22Rv1 (cell line): ENCODE data around the gene VSX2.
A peak's percentile ranks its signal among the peaks of the same experiment; 100 is the strongest.

Experiments
- H3K27ac ChIP-seq: fragments of 450-650 bp; 2 replicates; pipeline ENCODE4 v1.5.1; 2017
- ZFX ChIP-seq: fragments of 450-650 bp; IDR thresholded peaks from 2 replicates; pipeline ENCODE4 v1.6.1; 2017; ENCODE audit warnings: antibody characterized with exemption, borderline replicate concordance
- TF ChIP-seq, protein P1 (sequence below): fragments of 450-650 bp; IDR thresholded peaks from 2 replicates; pipeline ENCODE4 v1.5.1; 2017; ENCODE audit warnings: mild to moderate bottlenecking

Gene VSX2

GRCh38 chr14:74275241-74275841, 36.1 kb downstream of the VSX2 start:
- TF ChIP-seq, protein P1, sequence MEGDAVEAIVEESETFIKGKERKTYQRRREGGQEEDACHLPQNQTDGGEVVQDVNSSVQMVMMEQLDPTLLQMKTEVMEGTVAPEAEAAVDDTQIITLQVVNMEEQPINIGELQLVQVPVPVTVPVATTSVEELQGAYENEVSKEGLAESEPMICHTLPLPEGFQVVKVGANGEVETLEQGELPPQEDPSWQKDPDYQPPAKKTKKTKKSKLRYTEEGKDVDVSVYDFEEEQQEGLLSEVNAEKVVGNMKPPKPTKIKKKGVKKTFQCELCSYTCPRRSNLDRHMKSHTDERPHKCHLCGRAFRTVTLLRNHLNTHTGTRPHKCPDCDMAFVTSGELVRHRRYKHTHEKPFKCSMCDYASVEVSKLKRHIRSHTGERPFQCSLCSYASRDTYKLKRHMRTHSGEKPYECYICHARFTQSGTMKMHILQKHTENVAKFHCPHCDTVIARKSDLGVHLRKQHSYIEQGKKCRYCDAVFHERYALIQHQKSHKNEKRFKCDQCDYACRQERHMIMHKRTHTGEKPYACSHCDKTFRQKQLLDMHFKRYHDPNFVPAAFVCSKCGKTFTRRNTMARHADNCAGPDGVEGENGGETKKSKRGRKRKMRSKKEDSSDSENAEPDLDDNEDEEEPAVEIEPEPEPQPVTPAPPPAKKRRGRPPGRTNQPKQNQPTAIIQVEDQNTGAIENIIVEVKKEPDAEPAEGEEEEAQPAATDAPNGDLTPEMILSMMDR: no peak
- no peak for TF ChIP-seq ZFX
- H3K27ac ChIP-seq: no peak overlapping the region

- no peak overlapping the region for H3K27ac ChIP-seq
- TF ChIP-seq, protein P1: no peak
- no peak for TF ChIP-seq ZFX
Measured at GRCh38 chr14:74278080-74278479, 38.8 kb downstream of the VSX2 start.

DNA sequence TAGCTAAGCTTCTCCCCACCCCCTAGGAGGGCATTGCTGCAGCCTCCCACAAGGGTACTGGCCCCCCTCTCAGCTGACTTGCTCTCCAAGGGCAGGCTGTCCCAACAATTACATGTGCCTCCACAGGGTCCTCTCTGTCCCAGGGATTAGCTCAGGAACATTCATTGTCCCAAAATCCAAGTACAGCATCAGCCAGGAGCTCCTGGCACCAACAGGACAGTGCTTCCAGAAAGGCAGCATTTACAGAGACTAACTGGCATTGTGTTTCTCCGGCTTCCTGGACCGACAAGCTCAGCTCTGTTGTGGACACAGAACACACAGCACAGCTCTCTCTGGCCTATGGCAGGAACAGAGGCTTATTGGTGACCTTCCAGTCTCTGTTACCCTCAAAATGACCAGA, 41.8 kb downstream of the VSX2 start:
- no peak overlapping the region for H3K27ac ChIP-seq
- TF ChIP-seq, protein P1: no peak
- TF ChIP-seq ZFX: no peak

DNA sequence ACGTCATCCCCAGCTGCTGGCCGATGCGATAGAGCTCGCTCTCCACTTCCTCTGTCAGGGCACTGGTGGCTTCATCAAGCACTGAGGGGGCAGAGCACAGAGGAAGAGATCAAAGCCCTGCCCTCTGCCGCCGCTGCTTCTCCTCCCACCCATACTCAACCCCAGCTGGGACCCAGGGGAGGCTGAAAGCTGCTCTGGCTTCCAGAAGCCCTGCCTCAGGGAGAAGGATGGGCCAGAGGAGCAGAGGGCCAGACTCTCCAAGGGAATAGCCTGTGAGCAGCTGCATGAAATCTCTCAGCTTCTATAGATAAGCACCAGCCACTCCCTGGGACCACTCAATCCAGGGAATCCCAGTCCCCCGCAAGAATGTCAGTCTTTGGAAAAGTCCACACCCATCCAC, 47.5 kb downstream of the VSX2 start:
- no peak for TF ChIP-seq ZFX
- no peak overlapping the region for H3K27ac ChIP-seq

GRCh38 chr14:74289801-74290200, 50.6 kb downstream of the VSX2 start:
- TF ChIP-seq, protein P1: no peak
- no peak for TF ChIP-seq ZFX
- no peak overlapping the region for H3K27ac ChIP-seq

DNA sequence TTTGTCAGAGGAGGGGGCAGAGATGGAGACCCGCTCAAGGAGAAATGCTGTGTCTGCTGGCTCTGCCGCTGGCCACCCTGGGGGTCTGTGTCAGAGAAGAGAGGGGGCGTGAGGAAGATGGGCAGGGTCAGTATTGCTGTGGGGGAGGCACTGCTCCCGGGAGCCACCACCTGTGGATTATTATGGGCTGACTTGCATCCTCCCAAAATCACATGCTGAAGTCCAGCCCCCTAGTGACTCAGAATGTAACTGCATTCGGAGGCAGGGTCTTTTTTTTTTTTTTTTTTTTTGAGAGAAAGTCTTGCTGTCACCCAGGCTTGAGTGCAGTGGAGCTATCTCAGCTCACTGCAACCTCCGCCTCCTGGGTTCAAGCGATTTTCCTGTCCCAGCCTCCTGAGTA, 51.2 kb downstream of the VSX2 start:
- H3K27ac ChIP-seq: no peak overlapping the region
- TF ChIP-seq, protein P1: peak; percentile 78
- TF ChIP-seq ZFX: no peak

GRCh38 chr14:74292061-74292460, 52.8 kb downstream of the VSX2 start:
- TF ChIP-seq, protein P1: no peak
- no peak for TF ChIP-seq ZFX
- no peak overlapping the region for H3K27ac ChIP-seq

GRCh38 chr14:74293606-74294005, 54.4 kb downstream of the VSX2 start:
- no peak overlapping the region for H3K27ac ChIP-seq
- TF ChIP-seq, protein P1: no peak
- TF ChIP-seq ZFX: no peak
